Stimulated activated CD4-positive, alpha-beta T cell treated with anti-CD3 and anti-CD28 coated beads, TNF-alpha, amount 100 ng/mL, for 4 hours (primary cell): ENCODE measurements around the gene BBX.
"Not testable (repeated sequence)": the region's sequence is repeated elsewhere in the genome, so short reads cannot be mapped to it uniquely, and the experiment has no call there.

ENCODE experiments used
- DNase-seq, 3 experiments: peaks; one replicate each; pipeline ENCODE4 v3.0.0-alpha.2; 2020; ENCODE audit warnings: low read depth in 3 of 3

BBX gene

GRCh38 chr3:107796791-107797190, 274.0 kb downstream of the BBX start:
- no peak for DNase-seq

GRCh38 chr3:107797586-107797985, 274.8 kb downstream of the BBX start:
- DNase-seq = no peak

- no peak for DNase-seq
These were observed 275.6 kb downstream of the BBX start for GRCh38 chr3:107798381-107798780.

- no peak for DNase-seq
These were observed 277.9 kb downstream of the BBX start for GRCh38 chr3:107800710-107801109.

- DNase-seq = no peak
These were observed 280.4 kb downstream of the BBX start for GRCh38 chr3:107803170-107803569.

GRCh38 chr3:107806021-107806420, 283.3 kb downstream of the BBX start:
- DNase-seq = no peak

GRCh38 chr3:107806536-107806935, 283.8 kb downstream of the BBX start:
- DNase-seq = no peak

GRCh38 chr3:107810171-107811071, 287.7 kb downstream of the BBX start:
- DNase-seq = no peak

GRCh38 chr3:107813026-107813425, 290.3 kb downstream of the BBX start:
- DNase-seq = no peak

- no peak for DNase-seq
These were observed 293.3 kb downstream of the BBX start for GRCh38 chr3:107816107-107816506.

- DNase-seq = no peak
These were observed 294.3 kb downstream of the BBX start for GRCh38 chr3:107817076-107817475.

GRCh38 chr3:107818025-107818424, 295.3 kb downstream of the BBX start:
- DNase-seq = no peak

GRCh38 chr3:107819656-107820055, 296.9 kb downstream of the BBX start:
- DNase-seq = no peak

GRCh38 chr3:107822308-107822707, 299.5 kb downstream of the BBX start:
- no peak for DNase-seq

- no peak for DNase-seq
These were observed 302.1 kb downstream of the BBX start for GRCh38 chr3:107824822-107825371.

- DNase-seq = no peak
These were observed 302.8 kb downstream of the BBX start for GRCh38 chr3:107825556-107825955.

GRCh38 chr3:107826727-107827126, 304.0 kb downstream of the BBX start:
- DNase-seq = no peak

- no peak for DNase-seq
These were observed 306.4 kb downstream of the BBX start for GRCh38 chr3:107829185-107829584.

GRCh38 chr3:107831590-107831989, 308.8 kb downstream of the BBX start:
- DNase-seq = no peak

- DNase-seq = no peak
These were observed 310.3 kb downstream of the BBX start for GRCh38 chr3:107833043-107833442.

GRCh38 chr3:107833722-107834416, 311.1 kb downstream of the BBX start:
- DNase-seq = no peak

- DNase-seq = not testable (repeated sequence)
These were observed 312.2 kb downstream of the BBX start for GRCh38 chr3:107835001-107835400.
